ENCODE data around the gene LLGL2.
"Not testable (repeated sequence)": the region's sequence is repeated elsewhere in the genome, so short reads cannot be mapped to it uniquely, and the experiment has no call there.

Gene LLGL2

DNA sequence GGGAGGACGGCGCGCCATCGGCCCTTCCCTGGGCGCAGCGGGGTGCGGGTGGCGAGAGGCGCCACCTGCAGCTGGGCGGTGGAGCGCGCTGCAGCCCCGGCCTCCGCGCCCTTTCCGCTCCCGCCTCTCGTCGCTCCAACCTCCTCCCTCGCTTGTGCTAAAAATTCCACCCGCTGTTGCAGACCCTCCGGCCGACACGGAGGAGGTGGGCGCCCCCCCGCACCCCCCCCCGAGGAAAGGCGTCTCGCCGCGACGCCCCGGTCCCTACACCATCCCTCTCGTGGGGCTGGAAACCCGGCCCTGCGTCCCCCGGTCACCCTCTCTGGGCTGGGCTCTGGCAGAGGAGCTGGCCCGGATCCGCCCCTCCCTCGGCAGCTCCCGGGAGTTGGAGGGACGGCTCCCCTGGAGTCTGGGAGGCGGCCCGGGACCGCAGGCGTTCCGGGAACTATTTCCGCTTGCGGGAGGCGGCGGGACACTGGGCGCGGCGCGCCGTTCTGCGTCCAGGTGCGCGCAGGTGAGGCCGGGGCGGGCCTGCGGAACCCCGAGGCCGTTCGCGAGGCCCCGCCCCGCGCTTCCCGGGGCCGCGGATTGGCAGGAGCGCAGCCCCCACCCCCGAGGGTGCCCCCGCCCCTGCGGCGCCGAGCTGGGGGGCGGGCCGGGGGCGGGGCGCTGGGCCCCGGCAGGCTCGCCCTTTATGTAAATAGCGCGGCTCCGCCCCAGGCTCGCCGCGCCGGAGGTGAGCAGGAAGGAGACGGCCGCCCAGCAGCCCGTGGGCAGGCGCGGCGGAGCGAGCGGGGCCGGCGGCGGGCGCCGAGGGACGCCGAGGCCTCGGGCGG is at the start of gene LLGL2:
Gene LLGL2, plus strand, starts transcription at position 728 of the 836 bp plus-strand sequence. CDS start 17,730 bp downstream, outside the sequence.
- no peak for DNase-seq (ENCODE audit: low read depth)
- TF ChIP-seq, protein P1, sequence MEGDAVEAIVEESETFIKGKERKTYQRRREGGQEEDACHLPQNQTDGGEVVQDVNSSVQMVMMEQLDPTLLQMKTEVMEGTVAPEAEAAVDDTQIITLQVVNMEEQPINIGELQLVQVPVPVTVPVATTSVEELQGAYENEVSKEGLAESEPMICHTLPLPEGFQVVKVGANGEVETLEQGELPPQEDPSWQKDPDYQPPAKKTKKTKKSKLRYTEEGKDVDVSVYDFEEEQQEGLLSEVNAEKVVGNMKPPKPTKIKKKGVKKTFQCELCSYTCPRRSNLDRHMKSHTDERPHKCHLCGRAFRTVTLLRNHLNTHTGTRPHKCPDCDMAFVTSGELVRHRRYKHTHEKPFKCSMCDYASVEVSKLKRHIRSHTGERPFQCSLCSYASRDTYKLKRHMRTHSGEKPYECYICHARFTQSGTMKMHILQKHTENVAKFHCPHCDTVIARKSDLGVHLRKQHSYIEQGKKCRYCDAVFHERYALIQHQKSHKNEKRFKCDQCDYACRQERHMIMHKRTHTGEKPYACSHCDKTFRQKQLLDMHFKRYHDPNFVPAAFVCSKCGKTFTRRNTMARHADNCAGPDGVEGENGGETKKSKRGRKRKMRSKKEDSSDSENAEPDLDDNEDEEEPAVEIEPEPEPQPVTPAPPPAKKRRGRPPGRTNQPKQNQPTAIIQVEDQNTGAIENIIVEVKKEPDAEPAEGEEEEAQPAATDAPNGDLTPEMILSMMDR (conservative IDR thresholded peaks at IDR 0.05; ENCODE audit: control insufficient read depth, insufficient read depth, low read depth, low read length), result no peak
- H3K4me3 ChIP-seq (ENCODE audit: control insufficient read depth, low read depth, low read length), result peak within 1 kb of the TSS; percentile 21

DNA sequence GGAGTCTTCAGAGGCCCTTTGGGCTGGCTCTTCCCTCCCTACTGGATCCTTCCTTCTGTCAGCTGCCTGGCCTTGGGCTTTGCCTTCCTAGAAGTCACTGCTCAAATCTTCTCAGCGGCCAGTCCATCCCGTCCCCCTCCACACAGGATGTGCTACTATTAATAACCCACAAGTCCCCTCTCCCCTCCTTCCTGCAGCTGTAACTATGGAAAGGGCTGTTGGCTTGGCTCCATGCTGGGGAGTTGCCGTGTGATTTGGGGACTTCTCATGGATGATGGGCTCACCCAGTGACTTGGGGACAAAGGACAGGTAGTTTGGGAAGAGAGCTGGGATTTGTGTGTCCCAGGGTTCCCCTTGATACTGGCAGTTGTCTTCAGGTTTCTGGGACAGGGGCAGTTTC is 49.6 kb upstream of the LLGL2 start:
- H3K4me3 ChIP-seq (ENCODE audit: control insufficient read depth, low read depth, low read length), result no peak overlapping the region
- TF ChIP-seq, protein P1 (conservative IDR thresholded peaks at IDR 0.05; ENCODE audit: control insufficient read depth, insufficient read depth, low read depth, low read length), result no peak
- no peak for DNase-seq (ENCODE audit: low read depth)

DNA sequence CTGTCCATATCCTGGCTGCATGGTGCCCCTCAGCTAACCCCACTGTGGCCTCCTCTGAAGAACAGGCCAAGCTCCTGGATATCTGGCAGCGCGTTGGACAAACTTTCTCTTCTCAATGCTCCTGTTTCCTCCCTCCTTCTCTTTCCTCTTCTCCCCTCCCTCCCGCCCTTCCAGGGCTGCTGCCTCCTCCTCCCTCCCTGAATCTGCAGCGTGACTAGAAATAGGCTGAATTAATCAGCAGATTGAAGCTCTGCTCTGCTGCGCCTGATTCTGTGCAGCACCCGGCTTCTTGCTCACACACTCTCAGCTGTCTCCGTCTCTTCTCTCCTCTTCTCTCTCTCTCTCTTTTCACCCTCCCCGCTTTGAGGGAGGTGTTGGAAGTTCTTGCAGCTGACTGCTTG is 49.2 kb upstream of the LLGL2 start:
- TF ChIP-seq, protein P1 (conservative IDR thresholded peaks at IDR 0.05; ENCODE audit: control insufficient read depth, insufficient read depth, low read depth, low read length), result no peak
- peak; percentile 26 for DNase-seq (ENCODE audit: low read depth)
- H3K4me3 ChIP-seq (ENCODE audit: control insufficient read depth, low read depth, low read length), result no peak overlapping the region

- TF ChIP-seq, protein P1 (conservative IDR thresholded peaks at IDR 0.05; ENCODE audit: control insufficient read depth, insufficient read depth, low read depth, low read length), result no peak
- no peak for DNase-seq (ENCODE audit: low read depth)
- H3K4me3 ChIP-seq (ENCODE audit: control insufficient read depth, low read depth, low read length), result no peak overlapping the region
These were observed 48.6 kb upstream of the LLGL2 start for GRCh38 chr17:75476752-75477489.

DNA sequence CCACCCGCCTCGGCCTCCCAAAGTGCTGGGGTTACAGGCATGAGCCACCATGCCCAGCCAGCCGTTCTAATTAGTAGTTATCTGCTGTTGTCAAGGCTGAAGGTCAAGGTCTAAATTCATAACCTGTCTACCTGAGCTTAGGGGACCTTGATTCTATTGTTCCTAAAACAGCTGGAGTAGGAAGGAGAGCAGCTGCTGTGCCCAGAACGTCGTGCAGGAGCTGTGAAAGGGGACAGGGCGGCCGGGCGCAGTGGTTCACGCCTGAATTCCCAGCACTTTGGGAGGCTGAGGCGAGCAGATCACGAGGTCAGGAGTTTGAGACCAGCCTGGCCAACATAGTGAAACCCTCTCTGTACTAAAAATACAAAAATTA is 48.0 kb upstream of the LLGL2 start:
- not testable (repeated sequence) for H3K4me3 ChIP-seq (ENCODE audit: control insufficient read depth, low read depth, low read length); DNase-seq (ENCODE audit: low read depth)

DNA sequence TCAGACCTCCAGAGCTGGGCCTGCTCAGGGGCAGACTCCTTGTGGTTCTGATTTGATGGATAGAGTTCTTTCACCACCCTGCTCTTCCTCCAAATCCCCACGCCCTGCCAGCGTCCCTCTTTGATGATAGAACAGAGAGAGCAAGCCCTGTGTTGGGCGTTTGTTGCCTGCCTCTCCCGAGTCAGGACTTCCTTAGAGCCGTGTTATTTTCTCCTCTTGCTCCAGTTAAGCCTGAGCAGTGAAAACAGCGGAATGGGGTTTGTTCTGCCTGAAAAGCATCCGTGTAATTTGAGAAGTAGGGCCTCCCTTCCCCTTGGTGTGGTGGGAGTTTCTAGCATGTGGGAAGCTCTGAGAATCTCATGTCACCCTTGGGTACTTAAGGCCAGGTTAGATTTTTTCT is 47.0 kb upstream of the LLGL2 start:
- DNase-seq (ENCODE audit: low read depth), result no peak
- H3K4me3 ChIP-seq (ENCODE audit: control insufficient read depth, low read depth, low read length), result no peak overlapping the region
- TF ChIP-seq, protein P1 (conservative IDR thresholded peaks at IDR 0.05; ENCODE audit: control insufficient read depth, insufficient read depth, low read depth, low read length), result no peak

DNA sequence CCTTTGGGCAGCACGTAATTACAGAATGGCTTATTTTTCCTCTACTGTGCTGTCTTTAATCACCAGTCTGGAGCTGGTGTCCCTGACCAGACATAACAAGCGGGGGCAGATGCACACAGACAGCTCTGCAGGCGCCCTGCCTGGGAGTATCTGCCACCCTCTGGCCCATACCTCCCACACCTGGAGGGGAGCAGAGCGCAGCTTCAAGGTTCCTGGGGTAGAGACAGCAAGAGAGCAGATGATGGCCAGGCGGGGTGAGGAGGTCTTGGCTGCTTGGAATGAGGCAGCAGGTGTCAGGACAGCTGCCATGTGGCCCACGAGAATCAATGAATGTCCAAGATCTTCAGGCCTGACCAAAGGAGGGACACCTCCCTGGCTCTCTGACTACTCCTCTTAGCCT is 45.2 kb upstream of the LLGL2 start:
- no peak overlapping the region for H3K4me3 ChIP-seq (ENCODE audit: control insufficient read depth, low read depth, low read length)
- TF ChIP-seq, protein P1 (conservative IDR thresholded peaks at IDR 0.05; ENCODE audit: control insufficient read depth, insufficient read depth, low read depth, low read length), result no peak
- DNase-seq (ENCODE audit: low read depth), result no peak
